HG03575 (cell line): ENCODE data around the gene HMX3.

Experiments
- ATAC-seq: cut with Tn5 transposase; IDR thresholded peaks from one replicate; pipeline ENCODE4 v1.9.1; 2021; ENCODE audit not compliant: unreplicated experiment, insufficient number of reproducible peaks, low FRiP score; ENCODE audit errors: extremely low read depth

Gene HMX3

GRCh38 chr10:123146013-123146893 is 10.5 kb downstream of the HMX3 start:
- ATAC-seq = no peak

GRCh38 chr10:123146894-123147634 is 11.3 kb downstream of the HMX3 start:
- ATAC-seq = no peak

DNA sequence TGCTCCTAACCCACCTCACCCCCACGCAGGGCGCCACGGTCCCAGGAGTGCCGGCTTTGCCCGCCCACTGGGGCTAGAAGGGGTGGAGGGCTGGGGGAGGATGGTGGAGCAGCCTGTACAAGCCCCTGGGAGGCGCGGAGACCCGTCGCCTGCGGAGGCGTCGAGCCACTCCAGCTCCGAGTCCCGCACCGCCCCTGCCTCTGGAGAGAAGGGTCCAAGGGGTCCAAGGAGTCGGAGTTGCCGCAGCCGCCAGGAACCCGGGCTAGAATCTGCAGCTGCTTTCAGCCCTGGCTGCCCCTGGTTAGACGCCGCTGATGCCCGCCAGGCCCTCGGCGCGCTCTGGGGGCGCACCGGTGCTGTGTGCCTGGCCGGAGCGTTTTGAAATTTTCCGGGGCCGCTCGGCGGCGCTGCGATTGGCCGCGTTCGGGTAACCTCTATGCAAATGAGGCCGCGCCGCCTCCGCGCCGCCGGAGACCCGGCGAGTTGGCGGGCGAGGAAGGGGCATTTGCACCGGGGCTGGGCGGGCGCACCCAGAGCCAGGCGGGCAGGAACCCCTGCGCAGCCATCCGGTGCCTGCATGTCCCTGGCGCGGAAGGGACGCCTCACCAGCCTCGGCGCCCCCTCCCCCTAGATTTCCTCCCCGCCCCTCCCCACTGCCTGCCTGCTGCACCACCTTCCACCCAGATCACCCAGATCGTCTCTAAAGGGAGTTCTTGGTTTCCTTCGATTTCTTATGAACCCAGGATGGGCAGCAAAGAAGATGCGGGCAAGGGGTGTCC is 12.1 kb downstream of the HMX3 start, which contains the start of gene HMX2:
Gene HMX2, plus strand, starts transcription at position 502 of the 779 bp plus-strand sequence. Its CDS starts 243 bp downstream, at position 745.
- no peak for ATAC-seq

DNA sequence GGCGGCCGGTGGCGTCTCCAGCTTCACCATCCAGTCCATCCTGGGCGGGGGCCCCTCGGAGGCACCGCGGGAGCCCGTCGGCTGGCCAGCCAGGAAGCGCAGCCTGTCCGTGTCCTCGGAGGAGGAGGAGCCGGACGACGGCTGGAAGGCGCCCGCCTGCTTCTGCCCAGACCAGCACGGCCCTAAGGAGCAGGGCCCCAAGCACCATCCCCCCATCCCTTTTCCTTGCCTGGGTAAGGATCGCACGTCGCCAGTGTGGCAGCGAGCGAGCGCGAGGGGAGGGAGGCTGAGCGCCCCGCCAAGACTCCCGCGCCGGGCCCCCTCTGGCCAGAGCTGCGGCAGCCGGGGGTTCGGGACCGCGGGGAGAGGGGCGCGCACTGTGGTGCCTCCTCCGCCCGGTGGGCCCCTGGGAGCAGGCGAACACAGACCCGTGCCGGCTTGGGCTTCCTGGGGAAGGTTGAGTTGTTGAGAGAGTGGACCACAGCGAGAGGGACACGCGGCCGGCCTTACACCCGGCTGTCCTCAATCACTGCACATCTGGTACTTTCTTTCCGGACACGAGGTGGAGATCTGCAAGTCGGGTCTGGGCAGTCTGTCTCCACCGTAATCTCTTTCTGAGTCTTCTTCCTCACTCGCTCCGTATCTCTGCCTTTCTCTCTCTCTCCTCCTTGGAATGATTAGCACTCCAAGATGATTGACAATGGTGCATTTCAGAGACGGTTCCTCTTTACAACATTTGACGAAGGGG is 12.8 kb downstream of the HMX3 start:
- ATAC-seq = no peak

DNA sequence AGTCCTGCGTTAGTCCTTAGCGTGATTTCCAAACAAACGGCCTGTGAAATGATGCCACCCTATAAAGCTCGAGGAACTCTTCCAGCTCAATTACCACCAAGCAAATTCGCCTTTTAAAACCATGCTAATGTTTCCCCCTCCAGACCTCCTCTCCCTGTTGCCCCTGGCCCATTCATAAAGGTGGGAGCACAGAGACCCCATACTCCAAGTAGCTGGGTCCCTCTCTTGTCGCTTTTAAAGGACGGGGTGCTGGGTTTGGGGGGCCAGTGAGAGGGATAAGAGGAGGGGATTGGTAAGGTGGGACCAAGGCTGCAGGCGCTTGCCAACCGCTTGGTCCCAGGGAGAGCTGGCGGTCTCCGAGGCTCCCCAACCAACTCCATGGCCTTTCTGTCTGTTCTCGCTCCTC is 13.4 kb downstream of the HMX3 start:
- ATAC-seq = no peak

- no peak for ATAC-seq
Measured at GRCh38 chr10:123149568-123150270, 13.9 kb downstream of the HMX3 start.

DNA sequence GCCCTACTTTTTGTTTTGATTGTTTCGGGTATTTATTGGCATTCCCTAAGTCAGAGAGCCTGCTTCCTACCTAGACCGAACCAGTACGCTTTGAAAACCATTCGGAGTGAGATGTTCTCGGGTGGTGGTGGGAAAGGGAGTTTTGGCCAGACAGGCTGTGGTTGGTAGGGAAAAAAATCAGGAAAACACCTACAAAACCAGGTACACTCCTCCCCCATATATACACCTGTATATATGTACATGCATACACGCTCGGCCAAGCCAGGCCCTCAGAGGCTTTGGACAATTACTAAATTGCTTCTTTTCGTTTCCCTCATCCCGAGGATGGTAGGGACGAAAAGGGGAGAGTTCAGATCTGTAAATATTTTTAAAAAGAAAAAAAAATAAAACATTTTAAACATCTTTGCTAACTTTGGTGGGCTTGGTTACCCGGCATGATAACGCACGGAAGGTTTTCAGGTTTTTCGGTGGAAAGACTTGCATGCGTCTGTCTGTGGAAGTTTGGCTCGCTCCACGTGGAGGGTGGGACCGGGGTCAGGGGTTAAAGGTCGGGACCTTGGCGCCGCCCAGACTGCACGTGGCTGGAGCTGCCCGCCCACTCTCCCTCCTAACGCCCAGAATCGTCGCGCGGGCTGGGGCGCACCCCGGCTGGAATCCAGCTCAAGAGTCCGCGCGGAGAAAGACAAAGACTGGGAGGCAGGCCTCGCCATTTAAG is 14.7 kb downstream of the HMX3 start:
- ATAC-seq = no peak

DNA sequence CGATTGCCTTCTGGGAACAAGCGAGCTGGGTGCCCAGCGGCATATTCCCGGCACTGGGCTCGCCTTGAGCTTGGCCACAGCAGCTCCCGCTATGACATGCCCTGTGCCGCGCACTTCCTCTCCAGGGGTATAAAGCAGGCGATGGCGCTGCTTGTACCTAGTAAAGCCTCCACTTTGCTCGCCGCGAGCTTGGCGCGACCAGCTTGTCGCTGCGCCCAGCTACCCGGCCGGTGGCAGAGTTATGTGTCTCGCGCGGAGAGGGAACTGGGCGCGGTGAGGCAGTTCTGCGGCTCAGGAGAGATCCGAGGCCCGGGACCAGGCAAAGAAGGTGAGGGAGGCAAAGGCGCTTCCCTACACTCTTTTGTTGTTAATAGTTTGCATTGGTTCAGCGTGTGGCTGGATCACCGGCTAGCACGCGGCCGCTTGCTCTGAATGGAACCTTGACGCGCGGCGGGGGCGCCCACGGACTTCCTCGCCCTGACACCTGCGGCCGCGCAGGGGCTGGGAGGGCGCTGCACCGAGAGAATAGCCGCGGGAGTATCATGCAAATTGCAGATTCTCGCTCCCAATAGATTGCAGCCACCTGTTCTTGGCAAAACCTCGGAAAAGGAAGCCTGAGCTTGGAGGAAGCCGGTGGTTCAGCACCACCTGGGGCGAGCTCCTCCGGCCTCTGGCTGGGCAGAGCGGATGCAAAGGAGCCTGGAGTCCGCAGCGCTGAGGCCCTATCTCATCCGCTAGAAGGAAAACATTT is 15.4 kb downstream of the HMX3 start:
- no peak for ATAC-seq

DNA sequence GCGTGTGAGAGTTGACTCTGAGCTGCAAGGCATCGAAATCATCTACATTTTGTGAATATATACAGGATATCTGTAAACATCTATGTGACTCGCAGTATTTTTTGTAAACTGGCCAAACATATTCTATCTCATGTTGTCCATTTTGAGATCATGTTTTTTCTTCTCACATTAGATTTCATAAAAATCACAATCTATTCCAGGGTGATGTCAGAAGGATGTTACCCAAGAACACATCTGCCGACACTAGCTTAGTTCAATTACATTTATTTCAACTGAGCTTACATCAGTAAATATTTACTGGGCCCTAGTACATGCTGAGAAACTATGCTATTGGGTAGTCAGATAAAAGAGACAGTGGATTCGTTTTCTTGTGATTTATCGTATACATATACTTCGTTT is 16.0 kb downstream of the HMX3 start:
- ATAC-seq = no peak

DNA sequence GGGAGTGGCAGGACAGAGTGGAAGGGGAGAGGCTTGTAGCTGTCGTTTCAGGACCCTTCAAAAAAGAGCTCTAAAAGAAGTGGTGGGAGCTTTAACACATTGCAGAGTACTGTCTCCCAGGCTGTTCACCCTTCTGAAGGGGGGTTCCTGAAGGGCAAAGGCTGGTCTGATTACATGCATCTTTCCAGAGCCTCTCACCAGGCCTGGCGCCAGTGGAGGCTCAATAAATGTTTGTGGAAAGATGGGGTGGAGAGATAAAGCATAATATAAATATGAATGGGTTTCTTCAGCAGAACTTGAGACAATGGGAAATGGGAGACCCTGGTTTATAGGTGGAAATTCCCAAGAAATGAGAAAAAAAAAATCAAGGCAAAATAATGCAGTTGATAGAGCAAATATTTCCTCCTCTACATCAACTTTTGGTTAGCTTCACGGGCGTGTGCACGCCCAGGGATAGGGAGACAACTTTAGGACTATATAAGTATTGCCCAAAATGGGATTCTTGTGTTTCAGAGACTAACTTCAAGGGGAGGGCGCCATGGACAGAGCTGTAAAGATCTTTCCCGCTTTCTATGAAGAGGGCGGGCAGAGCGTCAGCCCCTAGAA is 17.8 kb downstream of the HMX3 start:
- ATAC-seq = no peak

GRCh38 chr10:123154092-123154710 is 18.4 kb downstream of the HMX3 start, which contains the start of gene BUB3:
Gene BUB3, plus strand, starts transcription at chr10:123154402. Its CDS starts 516 bp downstream, at chr10:123154918.
- peak; percentile 83 for ATAC-seq

- no peak for ATAC-seq
Measured at GRCh38 chr10:123154711-123155505, 19.1 kb downstream of the HMX3 start.

DNA sequence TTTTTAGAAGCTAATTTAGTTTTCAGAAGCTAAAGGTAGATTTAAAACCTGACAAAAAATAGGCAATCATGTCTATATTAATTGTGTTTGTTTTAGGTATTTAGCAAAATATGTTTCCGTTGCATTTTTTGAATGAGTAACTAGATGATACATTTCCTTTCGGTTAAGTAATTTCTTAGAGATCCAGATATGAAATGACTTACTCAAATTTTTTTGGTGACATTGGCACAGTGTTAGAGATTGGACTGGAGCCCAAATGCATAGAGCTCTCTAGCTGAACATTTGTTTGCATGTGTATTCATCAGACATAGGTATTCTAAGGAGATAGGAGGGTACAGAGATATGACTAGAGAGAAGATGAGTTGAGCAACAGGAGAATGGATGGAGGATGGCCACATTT is 20.3 kb downstream of the HMX3 start:
- no peak for ATAC-seq

DNA sequence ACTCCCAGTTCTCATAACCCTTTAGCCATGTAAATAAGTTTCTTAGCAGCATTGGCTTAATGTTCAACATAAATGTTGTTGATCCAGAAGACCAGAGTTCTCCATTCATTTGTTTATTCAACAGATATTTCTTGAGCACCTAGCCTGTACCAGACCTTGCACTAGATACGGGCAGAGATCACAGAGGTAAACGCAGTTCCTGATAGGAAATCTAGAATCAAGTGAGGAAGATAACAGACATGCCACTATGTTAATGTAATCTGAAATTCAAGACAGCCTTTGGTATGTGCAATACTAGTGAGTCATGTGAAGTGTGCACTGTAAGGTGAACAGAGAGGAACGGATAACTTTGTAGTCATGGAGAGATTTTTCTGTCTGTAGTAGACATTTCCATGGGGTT is 21.4 kb downstream of the HMX3 start:
- ATAC-seq = no peak

DNA sequence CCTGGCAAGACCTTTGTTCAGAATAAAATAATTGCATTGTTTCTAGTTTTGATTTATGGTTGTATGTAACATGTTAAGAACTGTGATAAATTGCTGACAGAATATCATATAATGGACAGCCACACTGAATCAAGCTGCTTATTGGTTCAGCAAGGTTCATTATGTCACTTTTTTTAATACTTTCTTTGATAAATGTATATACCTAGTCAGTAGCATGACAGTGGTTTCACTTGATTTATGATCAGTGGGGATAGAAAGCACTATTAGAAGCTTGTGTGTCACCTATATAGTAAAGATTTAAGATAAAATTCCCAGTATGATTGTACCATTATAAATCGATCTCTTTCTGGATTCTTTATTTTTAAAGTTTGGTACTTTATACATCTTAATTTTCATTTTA is 22.9 kb downstream of the HMX3 start:
- no peak for ATAC-seq
